Thyroid gland (tissue), 4 donors: ENCODE measurements around the gene TREH.
"Not testable (repeated sequence)": the region's sequence is repeated elsewhere in the genome, so short reads cannot be mapped to it uniquely, and the experiment has no call there.

ENCODE experiments used
- POLR2A ChIP-seq, 2 donors: fragments of 450-650 bp; IDR thresholded peaks; one replicate each; pipeline ENCODE4 v1.6.1; 2017; ENCODE audit warnings: antibody characterized with exemption in 2 of 2, mild to moderate bottlenecking in 2 of 2, moderate library complexity in 1 of 2
- TF ChIP-seq, protein P1 (sequence below), 6 experiments: fragments of 200-600 bp in 3 of 6; fragments of 450-650 bp in 3 of 6; sonication (generic) in 3 of 6; IDR thresholded peaks; one replicate each; pipeline ENCODE4 v1.5.1; 2016 to 2019; ENCODE audit warnings: antibody characterized with exemption in 6 of 6, mild to moderate bottlenecking in 2 of 6, inconsistent platforms in 1 of 6, moderate library complexity in 1 of 6

- not testable (repeated sequence) for TF ChIP-seq POLR2A (IDR thresholded peaks at IDR 0.05)
- TF ChIP-seq, protein P1, sequence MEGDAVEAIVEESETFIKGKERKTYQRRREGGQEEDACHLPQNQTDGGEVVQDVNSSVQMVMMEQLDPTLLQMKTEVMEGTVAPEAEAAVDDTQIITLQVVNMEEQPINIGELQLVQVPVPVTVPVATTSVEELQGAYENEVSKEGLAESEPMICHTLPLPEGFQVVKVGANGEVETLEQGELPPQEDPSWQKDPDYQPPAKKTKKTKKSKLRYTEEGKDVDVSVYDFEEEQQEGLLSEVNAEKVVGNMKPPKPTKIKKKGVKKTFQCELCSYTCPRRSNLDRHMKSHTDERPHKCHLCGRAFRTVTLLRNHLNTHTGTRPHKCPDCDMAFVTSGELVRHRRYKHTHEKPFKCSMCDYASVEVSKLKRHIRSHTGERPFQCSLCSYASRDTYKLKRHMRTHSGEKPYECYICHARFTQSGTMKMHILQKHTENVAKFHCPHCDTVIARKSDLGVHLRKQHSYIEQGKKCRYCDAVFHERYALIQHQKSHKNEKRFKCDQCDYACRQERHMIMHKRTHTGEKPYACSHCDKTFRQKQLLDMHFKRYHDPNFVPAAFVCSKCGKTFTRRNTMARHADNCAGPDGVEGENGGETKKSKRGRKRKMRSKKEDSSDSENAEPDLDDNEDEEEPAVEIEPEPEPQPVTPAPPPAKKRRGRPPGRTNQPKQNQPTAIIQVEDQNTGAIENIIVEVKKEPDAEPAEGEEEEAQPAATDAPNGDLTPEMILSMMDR (IDR thresholded peaks at IDR 0.05) = not testable (repeated sequence)
These were observed 47.7 kb upstream of the TREH start for GRCh38 chr11:118727001-118727720.
